Measurements from ENCODE around the gene SGK2. TPM values are rescaled to one million over a fixed set of nuclear protein-coding genes. Genes with fewer than 3 reads are reported as not detected.

SGK2 gene
- total RNA-seq, 2 experiments from 2014 or later: 0.41 to 0.48 TPM

DNA sequence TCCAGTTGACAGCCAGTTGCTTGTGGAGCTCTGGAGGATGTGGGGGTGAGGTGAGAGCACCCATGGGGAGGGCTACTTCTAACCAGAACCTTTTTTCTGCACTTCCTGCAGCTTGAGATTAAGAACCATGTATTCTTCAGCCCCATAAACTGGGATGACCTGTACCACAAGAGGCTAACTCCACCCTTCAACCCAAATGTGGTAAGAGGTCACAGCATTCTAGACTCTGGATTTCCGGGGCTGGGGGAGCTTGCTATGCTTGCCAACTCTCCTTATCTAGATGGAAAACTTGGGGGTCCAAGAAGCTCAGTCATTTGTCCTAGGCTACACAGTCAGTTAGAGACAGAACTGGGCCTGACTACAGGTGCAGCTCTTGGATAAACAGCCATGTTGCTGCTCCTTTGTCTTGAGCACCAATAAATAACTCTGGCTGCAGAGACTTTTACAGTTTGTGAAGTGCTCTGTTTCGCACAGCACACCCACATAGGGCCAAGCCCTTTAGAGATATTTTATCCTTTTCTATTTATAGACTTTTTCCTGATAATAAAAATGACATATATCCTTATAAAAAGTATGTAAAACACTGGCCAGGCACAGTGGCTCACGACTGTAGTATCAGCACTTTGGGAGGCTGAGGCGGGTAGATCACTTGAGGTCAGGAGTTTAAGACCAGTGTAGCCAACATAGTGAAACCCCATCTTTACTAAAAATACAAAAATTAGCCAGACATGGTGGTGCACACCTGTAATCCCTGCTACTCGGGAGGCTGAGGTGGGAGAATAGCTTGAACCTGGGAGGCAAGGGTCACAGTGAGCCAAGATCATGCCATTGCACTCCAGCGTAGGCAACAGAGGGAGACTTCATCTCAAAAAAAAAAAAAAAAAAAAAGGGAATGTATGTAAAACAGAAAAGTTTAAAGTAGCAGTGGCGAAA is 21.3 kb downstream of the SGK2 start:
- POLR2A ChIA-PET: interaction anchor here (0.6 to 0.9 kb wide), 2 partner anchors 28 to 176 kb away, joined by 4 to 7 read pairs; no protein-coding TSS in a partner anchor
- no peak overlapping the region for H3K4me2 ChIP-seq (ENCODE audit: low read length)
- H3K79me2 ChIP-seq (ENCODE audit: insufficient read depth, low read depth, low read length): no peaks in the 10 kb centered on the region
- H2AFZ ChIP-seq (ENCODE audit: low read length): no peak overlapping the region
- no peaks in the 10 kb centered on the region for H3K36me3 ChIP-seq (ENCODE audit: insufficient read depth, low read length)
- H3K27ac ChIP-seq (ENCODE audit: low read depth, low read length, poor library complexity, severe bottlenecking): no peak overlapping the region
- no peaks in the 10 kb centered on the region for H4K20me1 ChIP-seq (ENCODE audit: insufficient read depth, low read length)
- CTCF ChIA-PET (ENCODE audit: unreplicated experiment): no interaction called here
- BruUV-seq (replicated peaks): no TSS peak
- H3K4me3 ChIP-seq (ENCODE audit: low read depth, low read length, poor library complexity, severe bottlenecking): no peak overlapping the region
- TF ChIP-seq, protein P1, sequence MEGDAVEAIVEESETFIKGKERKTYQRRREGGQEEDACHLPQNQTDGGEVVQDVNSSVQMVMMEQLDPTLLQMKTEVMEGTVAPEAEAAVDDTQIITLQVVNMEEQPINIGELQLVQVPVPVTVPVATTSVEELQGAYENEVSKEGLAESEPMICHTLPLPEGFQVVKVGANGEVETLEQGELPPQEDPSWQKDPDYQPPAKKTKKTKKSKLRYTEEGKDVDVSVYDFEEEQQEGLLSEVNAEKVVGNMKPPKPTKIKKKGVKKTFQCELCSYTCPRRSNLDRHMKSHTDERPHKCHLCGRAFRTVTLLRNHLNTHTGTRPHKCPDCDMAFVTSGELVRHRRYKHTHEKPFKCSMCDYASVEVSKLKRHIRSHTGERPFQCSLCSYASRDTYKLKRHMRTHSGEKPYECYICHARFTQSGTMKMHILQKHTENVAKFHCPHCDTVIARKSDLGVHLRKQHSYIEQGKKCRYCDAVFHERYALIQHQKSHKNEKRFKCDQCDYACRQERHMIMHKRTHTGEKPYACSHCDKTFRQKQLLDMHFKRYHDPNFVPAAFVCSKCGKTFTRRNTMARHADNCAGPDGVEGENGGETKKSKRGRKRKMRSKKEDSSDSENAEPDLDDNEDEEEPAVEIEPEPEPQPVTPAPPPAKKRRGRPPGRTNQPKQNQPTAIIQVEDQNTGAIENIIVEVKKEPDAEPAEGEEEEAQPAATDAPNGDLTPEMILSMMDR (conservative IDR thresholded peaks at IDR 0.05; ENCODE audit: low read length): no peak
- no peak for TF ChIP-seq EZH2phosphoT487 (IDR thresholded peaks at IDR 0.05; ENCODE audit: borderline replicate concordance, low read depth, low read length)
- no peaks in the 10 kb centered on the region for H3K9me3 ChIP-seq (ENCODE audit: low read length)
- DNase-seq (ENCODE audit: low spot score): no peak
- intact Hi-C loops (cut with micrococcal nuclease; ENCODE audit: unreplicated experiment): no loop called here
- no peaks in the 10 kb centered on the region for H3K4me1 ChIP-seq (ENCODE audit: insufficient read depth, low read length, poor library complexity, severe bottlenecking)
- no peaks in the 10 kb centered on the region for H3K9me2 ChIP-seq (ENCODE audit: insufficient read depth, low read length)

DNA sequence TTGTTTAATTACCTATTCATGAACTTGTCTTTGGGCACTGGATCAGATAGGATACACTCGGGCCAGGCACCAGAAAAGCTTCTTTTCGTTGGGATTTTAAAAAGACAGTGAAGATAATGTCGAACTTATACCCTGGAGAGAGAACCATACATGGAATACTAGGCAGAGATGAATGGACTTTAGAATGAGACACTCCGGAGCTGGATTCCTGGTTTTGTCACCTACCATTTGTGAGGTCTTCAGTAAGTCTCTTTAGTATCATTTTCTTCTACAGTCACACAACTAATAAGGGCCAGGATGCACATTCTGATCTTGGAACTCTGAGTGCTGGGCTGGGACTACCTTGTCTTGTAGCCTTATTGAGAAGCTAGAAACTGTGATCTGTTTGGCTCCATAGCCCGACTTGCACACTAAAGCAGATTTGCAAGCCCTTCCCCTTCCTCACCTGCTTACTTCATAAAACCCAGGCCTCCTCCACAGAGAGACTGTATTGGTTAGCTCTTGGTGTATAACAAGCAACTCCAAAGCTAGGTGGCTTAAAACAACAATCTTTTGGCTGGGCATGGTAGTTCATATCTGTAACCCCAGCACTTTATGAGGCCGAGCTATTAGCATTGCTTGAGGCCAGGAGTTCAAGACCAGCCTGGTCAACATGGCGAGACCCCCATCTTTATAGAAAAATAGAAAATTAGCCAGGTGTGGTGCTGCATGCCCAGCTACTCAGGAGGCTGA is 24.5 kb downstream of the SGK2 start:
- no peak for DNase-seq (ENCODE audit: low spot score)
- POLR2A ChIA-PET: interaction anchor here (0.7 to 1.2 kb wide), 3 partner anchors 10 to 251 kb away, joined by 3 read pairs; no protein-coding TSS in a partner anchor
- Histone ChIP-seq H3K79me2 (ENCODE audit: insufficient read depth, low read depth, low read length) (no peaks in the 10 kb centered on the region), H2AFZ (ENCODE audit: low read length) (no peak overlapping the region), H3K9me2 (ENCODE audit: insufficient read depth, low read length) (no peaks in the 10 kb centered on the region), H4K20me1 (ENCODE audit: insufficient read depth, low read length) (no peaks in the 10 kb centered on the region), H3K4me2 (ENCODE audit: low read length) (no peak overlapping the region), H3K27ac (ENCODE audit: low read depth, low read length, poor library complexity, severe bottlenecking) (no peak overlapping the region), H3K4me3 (ENCODE audit: low read depth, low read length, poor library complexity, severe bottlenecking) (no peak overlapping the region), H3K4me1 (ENCODE audit: insufficient read depth, low read length, poor library complexity, severe bottlenecking) (no peaks in the 10 kb centered on the region), H3K9me3 (ENCODE audit: low read length) (no peaks in the 10 kb centered on the region), H3K36me3 (ENCODE audit: insufficient read depth, low read length) (no peaks in the 10 kb centered on the region)
- TF ChIP-seq, protein P1 (conservative IDR thresholded peaks at IDR 0.05; ENCODE audit: low read length): no peak
- no peak for TF ChIP-seq EZH2phosphoT487 (IDR thresholded peaks at IDR 0.05; ENCODE audit: borderline replicate concordance, low read depth, low read length)
- CTCF ChIA-PET (ENCODE audit: unreplicated experiment): no interaction called here
- intact Hi-C loops (cut with micrococcal nuclease; ENCODE audit: unreplicated experiment): no loop called here
- no TSS peak for BruUV-seq (replicated peaks)
